GM04503 (cell line): Measurements from ENCODE around the gene SRR.

Experiments
- DNase-seq: peaks from one replicate; pipeline ENCODE4 v3.0.0-alpha.2; 2012; ENCODE audit warnings: low read depth

The SRR gene

GRCh38 chr17:2371183-2372130 lies 67.7 kb downstream of the SRR start:
- no peak for DNase-seq

- DNase-seq, result no peak
Measured at GRCh38 chr17:2372180-2372579, 68.4 kb downstream of the SRR start.

GRCh38 chr17:2372681-2373080 lies 68.9 kb downstream of the SRR start:
- no peak for DNase-seq

- no peak for DNase-seq
Measured at GRCh38 chr17:2373179-2373578, 69.4 kb downstream of the SRR start.
